Measurements from ENCODE around the gene DCTN4.

GRCh38 chr5:150774145-150774544, 15.3 kb upstream of the DCTN4 start:
- TF ChIP-seq CTCF (conservative IDR thresholded peaks at IDR 0.05; ENCODE audit: low read length) (no peak), EZH2phosphoT487 (IDR thresholded peaks at IDR 0.05; ENCODE audit: borderline replicate concordance, low read depth, low read length) (no peak)
